DND-41 (cell line): ENCODE results near the gene PHF21B.

Source experiments
- CTCF ChIP-seq: IDR thresholded peaks from 2 replicates; pipeline ENCODE4 v1.5.1; 2012; ENCODE audit warnings: borderline replicate concordance, low read length, moderate library complexity, mild to moderate bottlenecking; ENCODE audit not compliant: poor library complexity, severe bottlenecking; ENCODE audit errors: extremely low read depth
- EZH2 ChIP-seq: IDR thresholded peaks from 3 replicates; pipeline ENCODE4 v1.6.1; 2012; ENCODE audit warnings: borderline replicate concordance, low read depth, mild to moderate bottlenecking, moderate library complexity, low read length, inconsistent platforms; ENCODE audit not compliant: severe bottlenecking

GRCh38 chr22:44947049-44947448, 62.8 kb downstream of the PHF21B start:
- no peak for TF ChIP-seq CTCF
- no peak for TF ChIP-seq EZH2
